GM18505 (cell line): ENCODE measurements around the gene HDAC1.

ENCODE experiments used
- ATAC-seq: cut with Tn5 transposase; IDR thresholded peaks from one replicate; pipeline ENCODE4 v1.9.1; 2021; ENCODE audit not compliant: unreplicated experiment
- POLR2A ChIP-seq: IDR thresholded peaks from 4 replicates; pipeline ENCODE4 v1.6.1; 2011; ENCODE audit warnings: borderline replicate concordance; ENCODE audit not compliant: insufficient read depth, insufficient read length; ENCODE audit errors: extremely low read depth

The HDAC1 gene

GRCh38 chr1:32372149-32372756 lies 80.4 kb downstream of the HDAC1 start:
- ATAC-seq: no peak
- TF ChIP-seq POLR2A: no peak

GRCh38 chr1:32373996-32374592 lies 82.2 kb downstream of the HDAC1 start:
- no peak for ATAC-seq
- TF ChIP-seq POLR2A: no peak

- ATAC-seq: no peak
- TF ChIP-seq POLR2A: no peak
Observed at GRCh38 chr1:32376199-32376598, 84.3 kb downstream of the HDAC1 start.

GRCh38 chr1:32377541-32378220 lies 85.8 kb downstream of the HDAC1 start:
- no peak for ATAC-seq
- TF ChIP-seq POLR2A: no peak

GRCh38 chr1:32380057-32380456 lies 88.2 kb downstream of the HDAC1 start:
- TF ChIP-seq POLR2A: no peak
- no peak for ATAC-seq
